Lower lobe of right lung (tissue), 2 donors: ENCODE measurements around the gene ACTL7B. TPM values are rescaled to one million over a fixed set of nuclear protein-coding genes. Genes with fewer than 3 reads are reported as not detected.

Experiments used
- ATAC-seq, 2 donors: fragments of 200-7000 bp; cut with Tn5 transposase; one replicate each; pipeline ENCODE4 v1.9.1; 2020 to 2022; ENCODE audit warnings: mild to moderate bottlenecking in 2 of 2, moderate library complexity in 2 of 2
- DNase-seq: peaks from one replicate; pipeline ENCODE4 v3.0.0-alpha.2; 2020
- H3K27ac ChIP-seq: fragments of 200-600 bp; one replicate; pipeline ENCODE4 v1.8.0; 2022
- H3K27me3 ChIP-seq: fragments of 200-600 bp; one replicate; pipeline ENCODE4 v1.8.0; 2022; ENCODE audit warnings: low read depth
- H3K36me3 ChIP-seq: fragments of 200-600 bp; one replicate; pipeline ENCODE4 v1.8.0; 2022; ENCODE audit warnings: mild to moderate bottlenecking
- H3K4me1 ChIP-seq: fragments of 200-600 bp; one replicate; pipeline ENCODE4 v1.8.0; 2022
- H3K4me3 ChIP-seq: fragments of 200-600 bp; one replicate; pipeline ENCODE4 v1.8.0; 2022; ENCODE audit warnings: mild to moderate bottlenecking
- H3K9me3 ChIP-seq: fragments of 200-600 bp; one replicate; pipeline ENCODE4 v1.8.0; 2022
- CTCF ChIP-seq: fragments of 200-600 bp; IDR thresholded peaks from one replicate; pipeline ENCODE4 v1.8.0; 2022; ENCODE audit warnings: antibody characterized with exemption, mild to moderate bottlenecking
- intact Hi-C: fragments of 100-400 bp; cut with DNase I; formaldehyde crosslinking; loops from one replicate; pipeline ENCODE4 v1.11.0; 2022
- total RNA-seq: library from RNA; stranded (reverse); fragmentation: NEBNext Ultra II Directional; extraction: Animal tissue kit (Norgen Biotek cat#: 25700); gene quantifications from one replicate; pipeline ENCODE4 v1.2.1, GENCODE V29; 2021
- donor health status: DM: no; HTN: yes; CAD: no; lungs with severe emphysema.

ACTL7B gene
- total RNA-seq, 1 donor from 2014 or later: not detected

GRCh38 chr9:108884701-108885100 is 28.9 kb upstream of the ACTL7B start:
- H3K36me3 ChIP-seq: peaks cover 72% of the 10 kb centered on the region
- no peaks in the 10 kb centered on the region for H3K27me3 ChIP-seq
- H3K4me3 ChIP-seq: no peak overlapping the region
- intact Hi-C loops: no loop called here
- H3K9me3 ChIP-seq: no peaks in the 10 kb centered on the region
- no peak for DNase-seq
- H3K4me1 ChIP-seq: no peaks in the 10 kb centered on the region
- no peak for TF ChIP-seq CTCF
- no peak for ATAC-seq
- H3K27ac ChIP-seq: no peak overlapping the region

GRCh38 chr9:108883085-108883484 is 27.3 kb upstream of the ACTL7B start:
- H3K4me1 ChIP-seq: no peaks in the 10 kb centered on the region
- H3K27ac ChIP-seq: no peak overlapping the region
- H3K9me3 ChIP-seq: no peaks in the 10 kb centered on the region
- peaks cover 72% of the 10 kb centered on the region for H3K36me3 ChIP-seq
- no peaks in the 10 kb centered on the region for H3K27me3 ChIP-seq
- intact Hi-C loops: no loop called here
- ATAC-seq (no peak), DNase-seq (no peak)
- no peak for TF ChIP-seq CTCF
- H3K4me3 ChIP-seq: no peak overlapping the region

GRCh38 chr9:108882052-108882888 is 26.5 kb upstream of the ACTL7B start:
- TF ChIP-seq CTCF: no peak
- ATAC-seq (no peak), DNase-seq (no peak)
- no peak overlapping the region for H3K27ac ChIP-seq
- no peak overlapping the region for H3K4me3 ChIP-seq
- no peaks in the 10 kb centered on the region for H3K9me3 ChIP-seq
- no peaks in the 10 kb centered on the region for H3K27me3 ChIP-seq
- intact Hi-C loops: no loop called here
- peaks cover 72% of the 10 kb centered on the region for H3K36me3 ChIP-seq
- no peaks in the 10 kb centered on the region for H3K4me1 ChIP-seq

- no peaks in the 10 kb centered on the region for H3K9me3 ChIP-seq
- intact Hi-C loops: no loop called here
- H3K27me3 ChIP-seq: no peaks in the 10 kb centered on the region
- H3K4me3 ChIP-seq: no peak overlapping the region
- no peaks in the 10 kb centered on the region for H3K4me1 ChIP-seq
- H3K36me3 ChIP-seq: peaks cover 73% of the 10 kb centered on the region
- no peak overlapping the region for H3K27ac ChIP-seq
- DNase-seq (no peak), ATAC-seq (no peak)
- no peak for TF ChIP-seq CTCF
Measured at GRCh38 chr9:108880738-108881316, 25.0 kb upstream of the ACTL7B start.

- Histone ChIP-seq H3K9me3 (no peaks in the 10 kb centered on the region), H3K36me3 (peaks cover 96% of the 10 kb centered on the region), H3K27me3 (no peaks in the 10 kb centered on the region), H3K4me3 (no peak overlapping the region), H3K4me1 (no peaks in the 10 kb centered on the region), H3K27ac (no peak overlapping the region)
- no peak for DNase-seq
- TF ChIP-seq CTCF: no peak
- no peak for ATAC-seq
- intact Hi-C loops: no loop called here
Measured at GRCh38 chr9:108877524-108877923, 21.7 kb upstream of the ACTL7B start.
